HG02588 (cell line): Measurements from ENCODE around the gene RNFT2.
"Not testable (repeated sequence)": the region's sequence is repeated elsewhere in the genome, so short reads cannot be mapped to it uniquely, and the experiment has no call there.

Experiments used
- ATAC-seq: cut with Tn5 transposase; IDR thresholded peaks from one replicate; pipeline ENCODE4 v1.9.1; 2021; ENCODE audit warnings: mild to moderate bottlenecking, moderate library complexity; ENCODE audit not compliant: unreplicated experiment

RNFT2 gene

DNA sequence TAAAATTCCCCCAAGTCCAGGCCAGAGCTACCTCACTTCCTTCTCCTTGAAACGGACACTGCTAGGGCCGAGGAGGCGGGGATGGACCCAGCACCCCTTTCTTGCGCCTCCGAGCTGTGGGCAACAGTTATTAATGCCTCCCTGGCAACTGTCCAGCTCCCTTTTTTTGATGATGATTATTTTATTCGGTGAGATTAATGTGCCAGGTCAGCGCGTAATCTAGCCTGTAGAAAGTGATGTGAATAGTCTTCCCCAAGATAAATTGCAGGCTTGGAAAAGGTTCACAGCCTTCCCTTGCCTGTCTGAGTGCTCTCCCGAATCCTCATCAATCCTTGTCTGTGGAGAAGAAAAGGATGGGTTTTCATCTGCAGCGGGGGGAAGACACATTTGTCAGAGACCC lies 54.3 kb downstream of the RNFT2 start:
- no peak for ATAC-seq

DNA sequence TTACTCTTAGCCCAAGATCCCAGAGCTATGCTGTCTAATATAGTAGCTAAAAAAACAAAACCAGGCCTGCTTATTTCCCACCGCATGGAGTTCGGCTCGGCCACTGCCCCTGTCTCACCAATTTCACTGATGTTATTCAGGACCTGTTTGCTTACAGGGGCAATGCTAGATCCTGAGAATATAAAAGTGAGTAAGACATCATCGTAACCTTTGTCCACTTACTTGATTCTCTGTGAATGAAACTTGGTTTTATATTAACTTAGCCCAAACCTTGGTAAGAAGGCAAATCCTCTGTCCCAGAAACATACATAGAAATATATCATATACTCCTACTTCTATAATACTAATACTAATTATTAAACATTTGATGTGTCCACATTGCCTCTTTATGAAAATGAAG lies 56.6 kb downstream of the RNFT2 start:
- no peak for ATAC-seq

DNA sequence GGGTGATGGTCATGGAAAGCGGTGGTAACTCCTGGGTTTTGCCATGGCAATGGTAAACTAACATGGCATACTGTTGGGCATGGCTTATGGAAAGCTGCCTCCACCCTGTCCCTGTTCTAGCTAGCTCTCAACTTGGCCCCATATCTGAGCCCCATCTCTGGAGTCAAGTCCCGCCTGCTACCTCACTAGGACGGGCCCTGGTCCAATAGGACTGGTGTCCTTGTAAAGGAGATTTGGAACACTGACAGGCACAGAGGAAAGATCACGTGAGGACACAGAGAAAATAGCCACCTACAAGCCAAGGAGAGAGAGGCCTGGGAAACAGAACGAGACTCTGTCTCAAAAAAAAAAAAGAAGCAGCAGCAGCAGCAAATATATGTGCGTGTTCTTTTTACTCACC lies 59.8 kb downstream of the RNFT2 start:
- ATAC-seq = no peak

DNA sequence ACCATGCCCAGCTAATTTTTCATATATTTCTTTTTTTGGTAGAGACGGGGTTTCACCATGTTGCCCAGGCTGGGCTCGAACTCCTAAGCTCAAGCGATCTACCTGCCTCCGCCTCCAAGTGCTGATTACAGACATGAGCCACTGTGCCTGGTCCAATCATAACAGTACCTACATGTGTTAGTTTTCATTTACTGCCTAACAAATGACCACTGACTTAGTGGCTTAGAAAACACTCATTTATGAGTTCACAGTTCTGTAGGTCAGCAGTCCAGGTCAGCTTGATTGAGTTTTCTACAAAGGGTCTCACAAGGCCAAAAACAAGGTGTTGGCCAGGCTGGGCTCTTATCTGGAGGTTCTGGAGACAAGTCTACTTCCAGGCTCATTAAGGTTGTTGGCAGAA lies 60.6 kb downstream of the RNFT2 start:
- no peak for ATAC-seq

DNA sequence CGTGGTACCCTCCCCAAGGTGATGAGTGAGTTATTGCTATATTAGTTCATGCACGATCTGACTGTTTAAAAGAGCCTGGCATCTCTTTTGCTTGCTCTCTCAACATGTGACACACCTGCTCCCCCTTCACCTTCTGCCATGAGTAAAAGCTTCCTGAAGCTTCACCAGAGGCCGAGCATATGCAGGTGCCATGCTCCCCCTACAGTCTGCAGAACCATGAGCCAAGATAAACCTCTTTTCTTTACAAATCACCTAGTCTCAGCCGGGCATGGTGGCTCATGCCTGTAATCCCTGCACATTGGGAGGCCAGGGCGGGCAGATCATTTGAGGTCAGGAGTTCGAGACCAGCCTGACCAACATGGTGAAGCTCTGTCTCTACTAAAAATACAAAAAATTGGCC lies 61.8 kb downstream of the RNFT2 start:
- no peak for ATAC-seq

DNA sequence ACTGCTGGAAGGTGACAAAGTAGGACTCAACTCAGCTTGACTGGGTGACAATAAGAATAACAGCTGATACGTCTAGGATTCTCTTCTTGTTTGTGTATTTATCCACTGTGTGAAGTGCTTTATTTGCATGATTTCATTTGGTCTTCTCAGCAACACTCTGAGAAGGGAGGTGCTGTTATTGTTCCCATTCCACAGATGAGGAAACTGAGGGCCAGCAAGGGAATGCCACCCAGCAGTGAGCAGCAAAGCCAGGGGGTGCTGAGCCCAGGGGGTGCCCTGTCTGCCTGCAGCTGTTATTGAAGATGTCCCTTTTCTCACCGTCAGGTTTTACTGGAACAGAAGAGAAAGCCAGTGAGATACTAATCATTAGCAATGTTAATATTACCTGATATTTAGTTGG lies 62.8 kb downstream of the RNFT2 start:
- ATAC-seq = no peak

DNA sequence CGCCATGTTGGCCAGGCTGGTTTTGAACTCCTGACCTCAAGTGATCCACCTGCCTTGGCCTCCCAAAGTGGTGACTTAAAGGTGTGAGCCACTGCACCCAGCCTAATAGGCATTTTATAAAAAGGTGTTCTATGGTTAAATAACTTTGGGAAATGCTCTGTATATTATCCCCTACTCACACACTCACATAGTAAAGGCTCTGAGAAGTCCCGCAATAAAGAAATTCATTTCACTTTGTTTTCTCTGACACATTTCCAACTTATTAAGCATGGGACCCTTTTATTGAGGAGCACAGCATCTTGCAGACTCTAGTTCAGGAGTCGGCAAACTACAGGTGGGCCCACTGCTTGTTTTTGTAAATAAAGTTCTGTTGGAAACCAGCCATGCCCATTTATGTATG lies 63.9 kb downstream of the RNFT2 start:
- ATAC-seq = no peak

DNA sequence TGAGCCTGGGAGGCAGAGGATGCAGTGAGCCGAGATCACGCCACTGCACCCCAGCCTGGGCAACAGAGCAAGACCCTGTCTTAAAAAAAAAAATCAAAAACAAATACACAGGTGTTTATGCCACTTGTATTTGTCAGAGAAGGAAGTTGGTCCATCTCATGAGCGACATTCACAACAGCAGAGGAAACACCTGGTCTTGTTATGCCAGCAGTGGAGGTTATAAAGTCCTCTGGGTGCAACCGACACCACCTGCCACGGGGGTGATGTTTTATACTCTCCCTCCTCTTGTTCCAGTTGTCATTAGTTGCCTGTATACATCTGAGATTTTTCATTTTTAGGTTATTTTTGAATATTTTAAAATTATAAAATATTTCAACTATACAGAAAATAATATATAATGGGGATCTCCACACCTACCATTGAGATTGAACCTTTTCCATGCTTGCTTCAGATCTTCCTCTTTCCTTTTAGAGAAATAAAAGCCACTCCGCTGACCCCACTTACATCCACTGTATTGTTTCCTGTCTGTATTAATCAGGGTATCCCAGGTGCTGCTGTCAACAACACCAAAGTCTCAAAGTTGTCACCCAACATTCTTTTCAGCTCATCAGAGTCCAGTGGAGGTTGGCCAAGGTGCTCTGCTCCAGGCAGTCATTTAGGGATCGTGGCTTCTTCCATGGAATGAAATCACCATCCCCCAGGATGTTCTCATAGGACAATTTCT lies 65.1 kb downstream of the RNFT2 start:
- no peak for ATAC-seq

DNA sequence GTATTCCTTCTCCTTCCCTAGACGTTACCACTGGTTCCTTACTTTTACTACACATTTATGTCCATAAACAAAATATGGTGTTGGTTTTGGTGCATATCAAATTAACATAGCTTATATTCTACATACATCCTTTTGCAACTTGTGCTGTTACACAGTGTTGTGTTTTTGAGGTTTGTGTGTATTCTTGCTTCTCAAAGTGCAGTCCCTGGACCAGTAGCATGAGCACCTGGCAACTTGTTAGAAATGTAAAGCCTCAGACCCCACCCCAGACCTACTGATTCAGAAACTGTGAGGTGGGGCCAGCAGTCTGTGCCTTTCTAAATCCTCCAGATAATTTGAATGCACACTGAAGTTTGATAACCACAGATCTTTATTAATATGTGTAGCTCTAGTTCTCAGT lies 65.9 kb downstream of the RNFT2 start:
- ATAC-seq = no peak

DNA sequence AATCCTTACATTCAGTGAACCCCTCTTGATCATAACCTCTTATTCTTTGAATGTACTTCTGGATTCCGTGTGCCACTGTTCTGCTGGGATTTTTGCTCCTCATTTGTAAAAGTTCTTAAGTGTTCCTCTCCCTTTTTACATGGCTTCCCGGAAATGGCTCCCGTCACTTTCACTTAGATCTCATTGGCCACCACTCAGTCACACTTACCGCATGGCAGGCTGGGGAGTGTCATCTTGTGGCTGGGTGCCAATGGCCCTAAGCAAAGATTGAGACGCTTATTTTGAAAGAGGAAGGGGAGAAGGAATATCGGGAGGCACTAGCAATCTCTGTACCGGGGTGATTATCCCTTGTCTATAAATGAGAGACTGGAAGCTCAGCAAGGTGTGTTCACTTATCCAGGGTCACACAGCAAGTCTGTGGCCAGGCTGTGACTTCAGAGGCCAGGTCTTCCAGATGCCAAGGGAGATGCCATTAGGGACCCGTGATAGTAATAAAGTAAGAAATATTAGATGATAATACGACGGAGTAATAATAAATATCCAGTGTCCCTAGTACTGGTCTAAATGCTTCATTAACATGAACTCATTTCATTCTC lies 68.8 kb downstream of the RNFT2 start:
- no peak for ATAC-seq

DNA sequence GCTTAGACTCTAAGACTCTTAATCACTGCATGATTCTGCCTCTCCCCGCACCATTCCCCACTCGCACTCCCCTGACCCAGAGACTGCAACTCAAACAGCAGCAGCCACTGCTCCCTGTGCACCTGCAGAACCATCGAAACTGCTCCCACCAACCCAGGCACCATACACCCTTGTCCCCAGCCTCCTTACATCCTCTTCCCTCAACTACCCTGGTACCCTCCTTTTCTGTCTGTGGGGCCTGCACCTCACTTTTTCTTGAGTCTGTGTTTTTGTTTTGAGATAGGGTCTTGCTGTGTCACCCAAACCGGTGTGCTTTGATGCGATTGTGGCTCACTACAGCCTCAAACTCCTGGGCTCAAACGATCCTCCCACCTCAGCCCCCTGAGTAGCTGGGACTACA lies 69.4 kb downstream of the RNFT2 start:
- ATAC-seq = no peak

DNA sequence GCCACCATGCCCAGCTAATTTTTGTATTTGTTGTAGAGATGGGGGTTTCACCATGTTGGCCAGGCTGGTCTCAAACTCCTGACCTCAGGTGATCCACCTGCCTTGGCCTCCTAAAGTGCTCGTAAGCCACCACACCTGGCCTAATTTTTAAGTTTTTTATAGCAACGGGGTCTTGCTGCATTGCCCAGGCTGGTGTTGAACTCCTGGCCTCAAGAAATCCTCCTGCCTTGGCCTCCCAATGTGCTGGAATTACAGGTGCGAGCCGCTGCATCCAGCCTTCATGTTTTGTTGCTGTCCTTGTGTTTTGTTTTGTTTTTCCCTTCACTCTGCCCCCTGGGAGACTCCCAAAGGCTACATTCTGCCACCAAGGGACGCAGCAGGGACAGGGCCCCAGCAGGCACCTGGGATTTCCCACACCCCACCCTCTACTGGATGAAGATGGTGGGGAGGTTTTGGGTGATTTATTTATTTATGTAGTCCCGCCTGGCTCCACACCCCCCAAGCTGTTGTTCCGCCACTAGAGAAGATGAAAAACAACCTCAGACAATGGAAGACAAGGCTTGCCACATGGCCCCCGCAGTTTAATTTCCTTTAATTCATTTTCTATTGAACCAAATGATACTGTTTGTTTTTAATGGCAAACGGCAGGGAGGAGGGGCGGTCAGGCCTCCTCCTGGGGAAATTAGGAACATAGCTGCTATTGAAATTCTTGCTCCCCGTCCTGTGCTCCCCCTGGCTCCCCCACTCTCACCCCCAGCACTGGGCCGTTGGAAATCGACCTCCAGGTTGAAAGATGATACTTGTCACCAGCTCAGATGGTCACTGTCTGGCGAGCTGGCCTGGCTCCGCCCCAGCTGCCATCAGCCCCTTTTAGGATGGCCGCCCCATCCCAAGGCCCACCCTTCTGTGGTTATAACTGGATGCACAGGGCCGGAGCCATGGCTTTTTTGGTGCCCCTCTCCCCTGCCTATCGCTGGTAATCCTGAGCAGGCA lies 70.3 kb downstream of the RNFT2 start:
- no peak for ATAC-seq

DNA sequence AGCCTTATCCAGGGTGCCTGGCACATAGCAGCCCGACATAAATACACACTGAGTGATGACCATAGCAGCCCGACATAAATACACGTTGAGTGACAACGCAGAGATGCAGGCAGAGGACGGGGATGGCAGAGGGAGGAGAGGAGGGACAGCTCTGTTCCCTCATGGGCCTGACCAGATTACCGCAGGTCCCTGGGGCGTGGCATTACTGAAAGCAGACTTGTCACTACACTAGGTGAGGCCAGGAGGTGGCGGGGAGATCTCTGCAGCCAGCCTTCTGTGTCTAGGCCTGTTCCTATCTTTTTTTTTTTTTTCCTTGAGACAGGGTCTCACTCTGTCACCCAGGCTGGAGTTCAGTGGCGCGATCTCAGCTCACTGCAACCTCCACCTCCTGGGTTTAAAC lies 74.1 kb downstream of the RNFT2 start:
- no peak for ATAC-seq

DNA sequence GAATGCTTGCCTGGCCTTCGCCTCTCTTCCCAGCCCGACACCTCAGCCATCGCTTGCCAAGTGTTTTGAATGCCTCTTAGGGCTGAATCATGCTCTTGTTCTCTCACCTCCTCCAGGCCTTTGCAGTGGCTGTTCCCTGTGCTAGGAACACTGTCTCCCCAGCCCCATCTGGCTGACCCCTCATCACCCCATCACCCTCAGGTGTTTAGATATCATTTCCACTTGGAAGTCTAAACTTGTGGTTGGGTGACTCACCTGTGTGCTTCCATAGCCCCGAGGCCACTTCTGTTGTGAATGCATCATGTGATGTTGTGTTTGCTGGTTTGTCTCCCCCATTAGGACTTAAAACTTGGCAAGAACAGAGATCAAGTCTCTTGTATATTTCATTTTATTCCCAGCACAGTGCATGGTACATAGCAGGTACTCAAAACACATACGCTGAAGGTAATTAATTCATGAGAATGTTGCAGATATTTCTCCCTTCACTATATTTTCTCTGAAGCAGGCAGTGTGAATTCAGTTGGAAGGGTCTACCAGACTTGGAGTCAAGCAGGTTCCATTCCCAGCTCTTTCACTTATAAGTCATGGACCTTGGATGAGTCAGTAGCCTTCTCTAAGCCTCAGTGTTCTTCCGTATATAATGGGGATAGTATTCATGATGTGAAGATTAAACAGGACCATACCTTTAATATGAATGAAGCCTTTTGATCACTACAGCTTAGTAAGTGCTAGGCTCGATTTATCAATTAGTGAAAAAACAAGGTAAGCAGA lies 75.3 kb downstream of the RNFT2 start:
- ATAC-seq = no peak

DNA sequence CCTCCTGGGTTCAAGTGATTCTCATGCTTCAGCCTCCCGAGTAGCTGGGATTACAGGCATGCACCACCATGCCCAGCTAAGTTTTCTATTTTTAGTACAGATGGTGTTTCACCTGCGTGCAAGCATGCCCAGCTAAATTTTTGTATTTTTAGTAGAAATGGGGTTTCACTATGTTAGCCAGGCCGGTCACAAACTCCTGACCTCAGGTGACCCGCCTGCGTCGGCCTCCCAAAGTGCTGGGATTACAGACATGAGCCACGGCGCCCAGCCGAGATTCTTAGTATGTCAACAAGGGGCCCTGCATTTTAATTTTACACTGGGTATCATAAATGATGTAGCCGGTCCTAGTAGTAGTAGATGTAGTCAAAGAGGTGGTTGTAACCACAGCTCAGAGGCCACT lies 76.7 kb downstream of the RNFT2 start:
- not testable (repeated sequence) for ATAC-seq

DNA sequence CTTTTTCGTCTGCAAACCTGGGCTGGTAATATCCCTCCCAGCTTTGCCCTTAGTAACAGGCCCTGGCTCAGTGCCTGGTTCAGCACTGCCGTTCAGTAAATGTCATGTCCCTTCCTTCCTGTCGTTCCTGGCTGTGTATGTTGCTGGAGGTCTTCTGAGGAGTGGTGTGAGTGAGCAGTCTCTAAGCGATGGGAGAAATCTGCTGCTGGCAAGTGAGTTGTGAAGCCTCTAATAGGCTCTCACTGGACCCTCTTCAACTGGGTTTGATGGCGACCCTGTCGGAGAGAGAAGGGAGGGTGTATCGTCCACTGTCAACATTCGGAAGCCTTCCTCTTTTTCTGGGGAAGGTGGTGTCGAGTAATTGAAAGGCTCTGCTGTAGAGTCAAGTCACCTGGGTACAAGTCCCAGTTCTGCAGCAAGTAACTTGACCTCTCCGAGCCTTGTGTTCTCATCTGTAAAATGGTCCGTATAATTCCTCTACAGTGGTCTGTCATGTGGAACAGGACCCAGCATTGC lies 80.3 kb downstream of the RNFT2 start:
- no peak for ATAC-seq

DNA sequence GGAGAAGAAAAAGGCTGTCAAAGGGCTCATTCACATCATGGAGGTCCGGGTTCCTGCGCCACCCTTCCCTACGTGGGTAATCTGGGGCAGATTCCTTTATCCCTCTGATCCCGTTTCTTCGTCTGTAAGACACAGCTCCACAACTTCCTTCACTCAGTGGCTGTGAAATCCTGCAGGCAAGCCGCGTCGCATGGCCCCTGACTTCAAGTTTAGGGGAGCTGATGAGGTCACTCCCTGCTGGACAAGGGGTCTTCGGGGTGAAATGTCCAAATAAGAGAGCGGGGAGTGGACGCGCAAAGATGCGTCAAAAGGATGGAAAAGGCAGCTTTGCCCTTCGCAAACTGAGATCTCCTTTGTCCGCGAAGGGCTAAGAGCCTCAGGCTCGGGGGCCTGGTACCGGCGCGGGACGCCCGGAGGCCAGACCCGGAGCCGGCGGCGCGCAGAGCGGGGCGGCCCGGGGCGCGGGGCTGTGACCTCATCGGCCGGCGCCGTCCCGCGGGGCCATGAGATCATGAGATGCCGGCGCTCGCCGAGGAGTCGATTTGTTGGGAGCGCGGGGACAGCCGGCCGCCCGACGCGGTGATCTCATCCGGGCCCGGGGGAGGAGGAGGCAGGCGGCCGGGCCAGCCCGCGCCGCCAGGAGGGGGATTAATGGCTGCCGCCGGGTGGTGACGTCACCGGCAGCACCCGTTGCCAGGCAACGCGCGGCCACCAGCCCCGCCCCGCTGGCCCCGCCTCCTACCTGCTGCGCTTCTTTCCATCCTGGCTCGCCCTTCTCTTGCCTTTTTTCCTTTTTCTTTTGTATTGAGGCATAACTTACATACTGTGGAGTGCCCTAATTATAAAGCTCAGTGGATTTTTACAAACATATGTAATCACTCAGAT lies 81.1 kb downstream of the RNFT2 start:
- ATAC-seq = peak; percentile 88

DNA sequence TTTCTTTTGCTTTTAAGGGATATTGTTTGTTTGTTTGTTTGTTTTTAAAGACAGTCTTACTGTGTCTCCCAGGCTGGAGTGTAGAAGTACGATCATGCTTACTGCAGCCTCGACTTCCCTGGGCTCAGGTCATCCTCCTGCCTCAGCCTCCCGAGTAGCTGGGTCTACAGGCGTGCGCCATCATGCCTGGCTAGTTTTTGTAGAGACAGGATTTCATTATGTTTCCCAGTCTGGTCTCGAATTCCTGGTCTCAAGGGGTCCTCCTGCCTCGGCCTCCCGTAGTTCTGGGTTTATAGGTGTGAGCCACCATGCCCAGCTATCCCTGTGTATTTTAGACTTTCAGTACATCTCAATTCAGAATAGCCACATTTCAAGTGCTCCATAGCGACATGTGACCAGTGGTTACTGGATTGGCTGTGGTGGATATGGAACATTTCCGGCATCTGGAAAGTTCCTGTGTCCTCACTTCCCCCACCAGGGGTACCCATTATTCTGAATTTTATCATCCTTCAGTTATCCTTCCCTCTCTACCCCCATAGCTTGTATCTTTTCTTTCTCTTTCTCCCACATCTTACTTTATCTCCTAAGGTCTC lies 82.0 kb downstream of the RNFT2 start:
- ATAC-seq = no peak

DNA sequence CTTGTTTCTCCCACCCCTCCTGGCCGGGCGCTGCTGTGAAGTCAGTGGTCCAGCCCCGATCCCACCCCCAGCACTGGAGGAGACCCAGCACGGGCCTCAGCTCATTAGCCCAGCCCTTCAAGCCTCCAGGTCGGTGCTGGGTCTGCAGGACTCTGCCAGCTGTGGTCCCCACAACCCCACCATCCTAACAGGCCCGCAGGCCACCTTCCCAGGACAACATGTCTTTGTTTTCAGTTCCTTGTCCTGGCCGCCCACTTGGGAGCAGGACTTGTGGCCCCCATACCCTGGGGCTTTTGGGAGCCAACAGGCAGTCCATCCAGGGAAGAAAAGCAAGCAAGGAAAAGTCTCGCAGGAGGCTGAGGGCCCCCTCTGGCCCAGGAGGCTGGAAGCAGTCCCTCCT lies 83.2 kb downstream of the RNFT2 start:
- no peak for ATAC-seq
